Activated T-cell treated with anti-CD3 and anti-CD28 coated beads for 4 hours (primary cell): Measurements from ENCODE around the gene PPT2.
A peak's percentile ranks its signal among the peaks of the same experiment; 100 is the strongest.

Experiments
- DNase-seq: peaks from one replicate; pipeline ENCODE4 v3.0.0-alpha.2; 2020

Gene PPT2

GRCh38 chr6:32153564-32154513, at the start of gene PPT2:
Gene PPT2 (plus strand): TSS chr6:32154141. CDS start chr6:32154595, 454 bp downstream.
- peak; percentile 57 for DNase-seq

- no peak for DNase-seq
Measured at GRCh38 chr6:32105433-32105832, 48.5 kb upstream of the PPT2 start.

GRCh38 chr6:32107406-32107805, 46.5 kb upstream of the PPT2 start:
- no peak for DNase-seq

GRCh38 chr6:32108094-32108627, 45.8 kb upstream of the PPT2 start:
- no peak for DNase-seq

- no peak for DNase-seq
Measured at GRCh38 chr6:32108727-32109113, 45.2 kb upstream of the PPT2 start.

GRCh38 chr6:32109114-32109764, 44.7 kb upstream of the PPT2 start, which contains the start of gene TNXB:
Gene TNXB (minus strand): TSS chr6:32109338. CDS start chr6:32098198, 11,140 bp downstream.
- no peak for DNase-seq

GRCh38 chr6:32109765-32110160, 44.2 kb upstream of the PPT2 start:
- DNase-seq: no peak

GRCh38 chr6:32110632-32111031, 43.3 kb upstream of the PPT2 start:
- no peak for DNase-seq

- DNase-seq: no peak
Measured at GRCh38 chr6:32111424-32112066, 42.4 kb upstream of the PPT2 start.

GRCh38 chr6:32112431-32112980, 41.4 kb upstream of the PPT2 start:
- DNase-seq: no peak

- no peak for DNase-seq
Measured at GRCh38 chr6:32113386-32114352, 40.3 kb upstream of the PPT2 start.

- no peak for DNase-seq
Measured at GRCh38 chr6:32114796-32115195, 39.1 kb upstream of the PPT2 start.

GRCh38 chr6:32115623-32116022, 38.3 kb upstream of the PPT2 start:
- DNase-seq: no peak

GRCh38 chr6:32116674-32117073, 37.3 kb upstream of the PPT2 start:
- DNase-seq: no peak

- no peak for DNase-seq
Measured at GRCh38 chr6:32117461-32117860, 36.5 kb upstream of the PPT2 start.

GRCh38 chr6:32118782-32119628, 34.9 kb upstream of the PPT2 start:
- DNase-seq: peak; percentile 41

GRCh38 chr6:32120573-32121059, 33.3 kb upstream of the PPT2 start:
- no peak for DNase-seq

GRCh38 chr6:32123681-32124080, 30.3 kb upstream of the PPT2 start:
- no peak for DNase-seq

GRCh38 chr6:32126880-32127279, 27.1 kb upstream of the PPT2 start:
- DNase-seq: no peak

GRCh38 chr6:32127409-32127716, 26.6 kb upstream of the PPT2 start:
- DNase-seq: no peak
